Type B pancreatic cell (in vitro differentiated cells): ENCODE measurements around the gene GABRD. TPM values are rescaled to one million over a fixed set of nuclear protein-coding genes. Genes with fewer than 3 reads are reported as not detected.

Experiments
- DNase-seq: peaks from one replicate; pipeline ENCODE4 v3.0.0; 2021; ENCODE audit warnings: mixed read lengths; ENCODE audit not compliant: unreplicated experiment; ENCODE audit errors: extremely low spot score
- H3K27ac Mint-ChIP-seq: 2 replicates; pipeline ENCODE4 v1.8.0; 2021; ENCODE audit warnings: mild to moderate bottlenecking, mixed read lengths
- H3K27me3 Mint-ChIP-seq: 2 replicates; pipeline ENCODE4 v1.8.0; 2021; ENCODE audit warnings: mixed read lengths
- H3K36me3 Mint-ChIP-seq: 2 replicates; pipeline ENCODE4 v1.8.0; 2021; ENCODE audit warnings: mixed read lengths
- H3K4me1 Mint-ChIP-seq: one replicate; pipeline ENCODE4 v1.8.0; 2021; ENCODE audit warnings: mixed read lengths; ENCODE audit not compliant: unreplicated experiment
- H3K4me3 Mint-ChIP-seq: 2 replicates; pipeline ENCODE4 v1.8.0; 2021; ENCODE audit warnings: mild to moderate bottlenecking, mixed read lengths
- H3K9me3 Mint-ChIP-seq: 2 replicates; pipeline ENCODE4 v1.8.0; 2021; ENCODE audit warnings: mixed read lengths
- total RNA-seq: library from RNA; stranded (reverse); gene quantifications from 2 replicates; pipeline ENCODE4 v1.2.1, GENCODE V29; 2021; ENCODE audit warnings: low replicate concordance
- TF ChIP-seq, protein P1 (sequence below): fragments of 200-600 bp; sonication (generic); conservative IDR thresholded peaks from 2 replicates; pipeline ENCODE4 v1.5.0; 2021; ENCODE audit warnings: antibody characterized with exemption, mild to moderate bottlenecking

Gene GABRD
- total RNA-seq, 1 donor from 2014 or later, result 0.43 TPM

DNA sequence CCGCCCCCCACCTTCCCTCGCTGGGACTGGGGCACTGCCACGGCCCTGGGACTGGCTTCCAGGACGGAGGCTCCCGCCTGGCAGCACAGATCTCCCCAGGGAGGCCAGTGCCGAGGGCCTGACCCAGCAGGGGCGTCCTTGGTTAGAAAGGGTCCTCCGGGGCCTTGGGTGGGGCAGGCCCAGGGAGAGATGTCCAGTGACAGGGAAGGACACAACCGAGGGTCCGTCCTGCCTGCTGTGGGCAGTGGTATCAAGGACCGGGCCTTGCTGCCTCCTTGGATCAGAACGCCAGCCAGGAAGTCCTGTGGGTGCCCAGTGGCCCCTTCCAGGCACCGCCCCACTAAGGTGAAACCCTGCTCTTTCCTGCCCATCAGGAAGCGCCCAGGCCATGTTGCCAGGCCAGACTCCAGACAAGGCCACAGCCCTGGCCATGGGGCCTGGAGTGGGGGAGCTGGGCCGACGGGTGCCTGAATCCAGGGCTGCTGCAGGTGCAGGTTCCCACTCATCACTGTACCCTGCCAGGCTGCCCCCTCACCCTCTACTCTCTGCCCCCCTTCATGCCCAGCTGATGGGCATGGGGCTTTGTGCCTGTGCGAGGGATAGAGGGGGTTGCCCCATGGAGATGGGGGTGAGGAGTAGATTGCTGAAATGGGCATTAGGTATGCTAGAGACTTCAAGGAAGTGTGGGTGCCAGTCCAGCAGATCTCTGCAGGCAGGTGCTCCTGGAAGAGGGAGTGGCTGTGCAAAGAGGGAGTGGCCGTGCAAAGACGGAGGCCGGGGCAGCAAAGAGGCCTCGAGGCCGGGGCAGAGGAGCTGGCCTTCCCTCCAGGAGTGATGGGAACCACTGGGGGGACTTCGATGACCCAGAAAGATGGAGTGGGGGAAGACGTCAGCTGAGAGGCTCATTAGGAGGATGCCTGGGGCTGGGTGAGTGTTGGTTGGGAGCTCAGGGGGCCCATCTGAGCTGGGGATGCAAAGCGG is 28.9 kb downstream of the GABRD start:
- peak overlapping the region; percentile 74 for H3K27ac Mint-ChIP-seq
- no peak for DNase-seq
- no peaks in the 10 kb centered on the region for H3K36me3 Mint-ChIP-seq
- peaks cover 42% of the 10 kb centered on the region for H3K27me3 Mint-ChIP-seq
- peaks cover 16% of the 10 kb centered on the region for H3K4me1 Mint-ChIP-seq
- TF ChIP-seq, protein P1, sequence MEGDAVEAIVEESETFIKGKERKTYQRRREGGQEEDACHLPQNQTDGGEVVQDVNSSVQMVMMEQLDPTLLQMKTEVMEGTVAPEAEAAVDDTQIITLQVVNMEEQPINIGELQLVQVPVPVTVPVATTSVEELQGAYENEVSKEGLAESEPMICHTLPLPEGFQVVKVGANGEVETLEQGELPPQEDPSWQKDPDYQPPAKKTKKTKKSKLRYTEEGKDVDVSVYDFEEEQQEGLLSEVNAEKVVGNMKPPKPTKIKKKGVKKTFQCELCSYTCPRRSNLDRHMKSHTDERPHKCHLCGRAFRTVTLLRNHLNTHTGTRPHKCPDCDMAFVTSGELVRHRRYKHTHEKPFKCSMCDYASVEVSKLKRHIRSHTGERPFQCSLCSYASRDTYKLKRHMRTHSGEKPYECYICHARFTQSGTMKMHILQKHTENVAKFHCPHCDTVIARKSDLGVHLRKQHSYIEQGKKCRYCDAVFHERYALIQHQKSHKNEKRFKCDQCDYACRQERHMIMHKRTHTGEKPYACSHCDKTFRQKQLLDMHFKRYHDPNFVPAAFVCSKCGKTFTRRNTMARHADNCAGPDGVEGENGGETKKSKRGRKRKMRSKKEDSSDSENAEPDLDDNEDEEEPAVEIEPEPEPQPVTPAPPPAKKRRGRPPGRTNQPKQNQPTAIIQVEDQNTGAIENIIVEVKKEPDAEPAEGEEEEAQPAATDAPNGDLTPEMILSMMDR, result no peak
- no peaks in the 10 kb centered on the region for H3K9me3 Mint-ChIP-seq
- H3K4me3 Mint-ChIP-seq, result peak overlapping the region; percentile 82

DNA sequence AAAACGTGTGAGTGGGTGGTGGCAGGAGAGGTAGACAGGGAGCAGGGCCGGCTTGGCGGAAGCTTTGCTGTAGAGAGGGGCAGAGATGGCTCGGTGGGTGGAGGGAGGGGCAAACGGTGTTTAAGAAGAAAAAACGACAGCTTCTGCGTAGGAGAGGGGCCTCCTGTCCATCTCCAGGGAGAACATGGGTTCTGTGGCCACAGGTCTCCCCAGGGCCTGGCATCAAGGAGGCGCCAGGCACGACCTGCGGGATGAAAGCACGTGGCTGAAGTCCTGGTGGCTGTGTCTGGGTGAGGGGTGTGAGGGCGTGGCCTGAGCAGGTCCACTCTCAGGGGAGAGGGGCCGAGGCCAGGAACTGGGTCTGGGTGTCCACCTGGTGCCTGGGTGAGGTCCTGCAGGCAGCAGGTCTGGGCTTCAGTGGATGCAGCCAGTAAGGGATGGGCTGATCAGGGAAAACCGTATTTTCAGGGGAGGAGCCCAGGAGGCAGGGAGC is 30.1 kb downstream of the GABRD start:
- Mint-ChIP-seq H3K27me3 (peaks cover 37% of the 10 kb centered on the region), H3K27ac (peak overlapping the region; percentile 89), H3K4me3 (peak overlapping the region; percentile 88), H3K36me3 (no peaks in the 10 kb centered on the region), H3K9me3 (no peaks in the 10 kb centered on the region), H3K4me1 (peaks cover 16% of the 10 kb centered on the region)
- TF ChIP-seq, protein P1, result peak; percentile 61
- DNase-seq, result no peak

DNA sequence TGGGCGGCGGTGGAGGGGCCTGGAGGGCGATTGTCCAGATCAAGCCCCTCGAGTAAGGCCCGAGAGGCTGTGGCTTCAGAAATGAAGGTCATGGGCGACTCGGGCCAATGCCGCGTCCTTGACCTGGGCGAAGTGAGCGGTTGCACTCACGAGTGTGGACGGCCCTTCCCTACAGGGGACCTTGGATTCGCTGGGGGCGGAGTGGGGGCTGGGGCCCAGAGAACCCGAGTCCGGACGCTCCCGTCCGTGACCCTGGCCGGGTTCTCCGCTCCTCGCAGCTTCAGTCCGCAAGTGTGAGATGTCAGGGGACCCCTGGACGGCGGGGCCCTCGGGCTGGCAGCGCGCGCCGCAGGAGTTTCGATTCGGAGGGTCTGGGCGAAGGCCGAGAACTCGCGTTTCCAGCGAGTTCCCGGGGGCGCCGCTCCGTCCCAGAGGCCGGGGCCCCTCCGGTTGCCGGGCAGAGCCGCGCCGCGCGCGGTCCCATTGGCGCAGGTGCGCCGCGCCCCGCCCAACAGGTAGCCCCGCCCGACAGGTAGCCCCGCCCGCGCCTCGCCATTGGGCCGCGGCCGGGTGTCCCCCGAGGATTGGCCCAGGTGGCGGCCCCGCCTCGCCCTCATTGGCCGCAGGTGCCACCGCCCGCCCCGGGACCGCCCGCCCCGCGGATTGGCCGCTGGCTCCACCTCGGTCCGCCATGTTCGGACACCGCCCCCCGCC is 30.7 kb downstream of the GABRD start, which contains the start of gene PRKCZ:
Gene PRKCZ, plus strand, starts transcription at position 694 of the 714 bp plus-strand sequence. CDS start 220 bp downstream, outside the sequence.
- TF ChIP-seq, protein P1, result no peak
- Mint-ChIP-seq H3K27me3 (peaks cover 37% of the 10 kb centered on the region), H3K9me3 (no peaks in the 10 kb centered on the region), H3K4me1 (peaks cover 16% of the 10 kb centered on the region), H3K27ac (peak within 1 kb of the TSS; percentile 89), H3K4me3 (peak within 1 kb of the TSS; percentile 88), H3K36me3 (no peaks in the 10 kb centered on the region)
- peak; percentile 94 for DNase-seq

DNA sequence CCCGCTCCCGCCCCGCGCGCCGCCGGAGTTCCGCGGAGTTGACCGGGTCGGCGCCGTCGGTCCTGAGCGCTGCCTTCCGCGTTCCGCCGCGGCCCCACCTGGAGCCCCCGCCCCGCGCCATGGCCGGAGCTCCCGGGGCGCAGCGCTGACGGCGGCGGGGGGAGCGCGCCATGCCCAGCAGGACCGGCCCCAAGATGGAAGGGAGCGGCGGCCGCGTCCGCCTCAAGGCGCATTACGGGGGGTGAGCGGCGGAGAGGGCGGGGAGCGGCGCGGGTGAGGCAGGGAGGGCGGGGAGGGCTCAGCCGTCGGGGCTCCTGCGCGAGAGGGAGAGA is 31.3 kb downstream of the GABRD start:
- TF ChIP-seq, protein P1, result no peak
- no peak overlapping the region for H3K4me3 Mint-ChIP-seq
- peaks cover 14% of the 10 kb centered on the region for H3K4me1 Mint-ChIP-seq
- no peak for DNase-seq
- H3K27me3 Mint-ChIP-seq, result peaks cover 36% of the 10 kb centered on the region
- H3K36me3 Mint-ChIP-seq, result no peaks in the 10 kb centered on the region
- H3K27ac Mint-ChIP-seq, result no peak overlapping the region
- H3K9me3 Mint-ChIP-seq, result no peaks in the 10 kb centered on the region

DNA sequence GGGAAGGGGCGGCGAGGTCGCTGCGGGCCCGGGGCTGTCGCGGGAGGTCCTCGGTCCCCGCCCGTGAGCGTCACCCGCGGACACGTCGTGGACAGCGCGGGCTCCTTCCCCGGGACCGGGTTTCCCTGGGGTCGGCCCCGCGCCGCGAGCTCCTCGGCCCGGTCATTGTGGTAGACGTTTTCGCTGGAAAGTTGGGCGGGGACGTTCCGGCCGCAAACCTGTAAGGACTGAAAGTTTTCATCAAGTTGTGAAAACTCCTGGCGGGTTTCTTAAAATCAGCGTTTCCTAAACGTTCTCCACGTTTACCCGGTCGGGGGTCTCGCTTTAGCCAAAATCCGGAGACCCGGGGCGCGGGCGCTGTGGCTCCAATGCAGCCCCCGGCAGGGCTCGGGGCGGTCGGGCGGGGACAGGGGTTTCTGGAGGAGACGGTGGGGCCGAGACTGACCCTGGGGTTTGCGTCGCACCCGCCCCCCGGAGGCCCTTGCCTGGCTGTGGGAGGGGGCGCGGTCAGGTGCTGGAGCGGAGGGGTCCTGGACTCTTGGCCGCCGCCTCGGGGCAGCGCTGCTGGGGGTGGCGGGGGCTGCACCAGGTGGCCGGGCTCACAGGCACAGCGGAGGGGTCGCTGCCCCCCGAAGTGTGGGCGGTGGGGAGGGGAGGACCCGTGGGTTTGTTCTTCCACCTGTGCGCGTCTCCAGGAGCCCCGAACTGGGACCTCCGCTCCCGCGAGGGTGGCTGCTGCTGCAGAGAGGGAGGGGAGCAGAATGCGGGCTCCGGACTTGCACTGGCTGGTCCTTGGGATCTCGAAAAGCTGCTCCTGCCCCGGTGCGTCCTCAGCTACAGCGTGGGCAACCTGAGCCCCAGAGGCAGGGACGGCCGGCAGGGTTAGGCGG is 31.9 kb downstream of the GABRD start:
- Mint-ChIP-seq H3K4me3 (peak overlapping the region; percentile 76), H3K27me3 (peaks cover 30% of the 10 kb centered on the region)

More for the DNA sequence above, 31.9 kb downstream of the GABRD start:
- H3K4me1 Mint-ChIP-seq, result peaks cover 9% of the 10 kb centered on the region
- DNase-seq, result no peak
- no peaks in the 10 kb centered on the region for H3K9me3 Mint-ChIP-seq
- no peak overlapping the region for H3K27ac Mint-ChIP-seq
- H3K36me3 Mint-ChIP-seq, result no peaks in the 10 kb centered on the region
- TF ChIP-seq, protein P1, result no peak
